Measurements from ENCODE around the gene CPNE4.
"Not testable (repeated sequence)": the region's sequence is repeated elsewhere in the genome, so short reads cannot be mapped to it uniquely, and the experiment has no call there.

DNA sequence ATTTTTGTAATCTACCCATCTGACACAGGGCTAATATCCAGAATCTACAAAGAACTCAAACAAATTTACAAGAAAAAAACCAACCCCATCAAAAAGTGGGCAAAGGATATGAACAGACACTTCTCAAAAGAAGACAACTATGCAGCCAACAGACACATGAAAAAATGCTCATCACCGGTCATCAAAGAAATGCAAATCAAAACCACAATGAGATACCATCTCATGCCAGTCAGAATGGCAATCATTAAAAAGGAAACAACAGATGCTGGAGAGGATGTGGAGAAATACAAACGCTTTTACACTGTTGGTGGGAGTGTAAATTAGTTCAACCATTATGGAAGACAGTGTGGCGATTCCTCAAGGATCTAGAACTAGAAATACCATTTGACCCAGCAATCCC is 548.3 kb downstream of the CPNE4 start:
- not testable (repeated sequence) for TF ChIP-seq POLR2A (IDR thresholded peaks at IDR 0.05; ENCODE audit: low read length); GATA1 (IDR thresholded peaks at IDR 0.05; ENCODE audit: low read depth, low read length)

All from erythroblast (primary cell).